C4-2B (cell line): ENCODE data around the gene SPTB.

Source experiments
- H3K27ac ChIP-seq: fragments of 450-650 bp; 2 replicates; pipeline ENCODE4 v1.5.1; 2017
- ZFX ChIP-seq: fragments of 450-650 bp; IDR thresholded peaks from 2 replicates; pipeline ENCODE4 v1.6.1; 2017
- TF ChIP-seq, protein P1 (sequence below): fragments of 450-650 bp; conservative IDR thresholded peaks from 2 replicates; pipeline ENCODE4 v1.5.1; 2017; ENCODE audit warnings: mild to moderate bottlenecking

SPTB gene

GRCh38 chr14:64760916-64761315, 118.8 kb downstream of the SPTB start:
- H3K27ac ChIP-seq, result no peak overlapping the region; the same call in 1 of the 2 replicates
- TF ChIP-seq ZFX, result no peak
- TF ChIP-seq, protein P1, sequence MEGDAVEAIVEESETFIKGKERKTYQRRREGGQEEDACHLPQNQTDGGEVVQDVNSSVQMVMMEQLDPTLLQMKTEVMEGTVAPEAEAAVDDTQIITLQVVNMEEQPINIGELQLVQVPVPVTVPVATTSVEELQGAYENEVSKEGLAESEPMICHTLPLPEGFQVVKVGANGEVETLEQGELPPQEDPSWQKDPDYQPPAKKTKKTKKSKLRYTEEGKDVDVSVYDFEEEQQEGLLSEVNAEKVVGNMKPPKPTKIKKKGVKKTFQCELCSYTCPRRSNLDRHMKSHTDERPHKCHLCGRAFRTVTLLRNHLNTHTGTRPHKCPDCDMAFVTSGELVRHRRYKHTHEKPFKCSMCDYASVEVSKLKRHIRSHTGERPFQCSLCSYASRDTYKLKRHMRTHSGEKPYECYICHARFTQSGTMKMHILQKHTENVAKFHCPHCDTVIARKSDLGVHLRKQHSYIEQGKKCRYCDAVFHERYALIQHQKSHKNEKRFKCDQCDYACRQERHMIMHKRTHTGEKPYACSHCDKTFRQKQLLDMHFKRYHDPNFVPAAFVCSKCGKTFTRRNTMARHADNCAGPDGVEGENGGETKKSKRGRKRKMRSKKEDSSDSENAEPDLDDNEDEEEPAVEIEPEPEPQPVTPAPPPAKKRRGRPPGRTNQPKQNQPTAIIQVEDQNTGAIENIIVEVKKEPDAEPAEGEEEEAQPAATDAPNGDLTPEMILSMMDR, result no peak

- TF ChIP-seq, protein P1, result peak; percentile 90
- no peak for TF ChIP-seq ZFX
- H3K27ac ChIP-seq, result no peak overlapping the region
Measured at GRCh38 chr14:64760146-64760755, 119.5 kb downstream of the SPTB start.

DNA sequence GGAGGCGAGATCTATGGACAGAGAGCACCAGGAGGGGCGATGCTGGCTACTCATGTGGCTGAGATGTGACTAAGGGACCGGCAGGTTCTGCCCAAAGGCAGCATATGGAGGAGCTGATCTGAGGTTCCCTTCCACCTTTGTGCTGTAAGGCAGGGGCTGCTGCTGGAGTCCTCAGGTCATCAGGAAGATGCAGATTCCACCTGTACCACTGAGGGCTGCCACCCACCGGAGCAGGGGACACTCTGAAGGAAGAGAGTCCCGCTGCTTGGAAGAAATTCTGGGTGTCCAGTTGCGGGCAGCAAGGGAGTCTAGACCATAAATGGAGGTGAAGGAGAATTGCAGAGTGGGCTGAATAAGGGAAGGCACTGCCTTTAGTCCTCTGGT, 120.2 kb downstream of the SPTB start:
- no peak for TF ChIP-seq ZFX
- TF ChIP-seq, protein P1, result no peak
- H3K27ac ChIP-seq, result no peak overlapping the region

DNA sequence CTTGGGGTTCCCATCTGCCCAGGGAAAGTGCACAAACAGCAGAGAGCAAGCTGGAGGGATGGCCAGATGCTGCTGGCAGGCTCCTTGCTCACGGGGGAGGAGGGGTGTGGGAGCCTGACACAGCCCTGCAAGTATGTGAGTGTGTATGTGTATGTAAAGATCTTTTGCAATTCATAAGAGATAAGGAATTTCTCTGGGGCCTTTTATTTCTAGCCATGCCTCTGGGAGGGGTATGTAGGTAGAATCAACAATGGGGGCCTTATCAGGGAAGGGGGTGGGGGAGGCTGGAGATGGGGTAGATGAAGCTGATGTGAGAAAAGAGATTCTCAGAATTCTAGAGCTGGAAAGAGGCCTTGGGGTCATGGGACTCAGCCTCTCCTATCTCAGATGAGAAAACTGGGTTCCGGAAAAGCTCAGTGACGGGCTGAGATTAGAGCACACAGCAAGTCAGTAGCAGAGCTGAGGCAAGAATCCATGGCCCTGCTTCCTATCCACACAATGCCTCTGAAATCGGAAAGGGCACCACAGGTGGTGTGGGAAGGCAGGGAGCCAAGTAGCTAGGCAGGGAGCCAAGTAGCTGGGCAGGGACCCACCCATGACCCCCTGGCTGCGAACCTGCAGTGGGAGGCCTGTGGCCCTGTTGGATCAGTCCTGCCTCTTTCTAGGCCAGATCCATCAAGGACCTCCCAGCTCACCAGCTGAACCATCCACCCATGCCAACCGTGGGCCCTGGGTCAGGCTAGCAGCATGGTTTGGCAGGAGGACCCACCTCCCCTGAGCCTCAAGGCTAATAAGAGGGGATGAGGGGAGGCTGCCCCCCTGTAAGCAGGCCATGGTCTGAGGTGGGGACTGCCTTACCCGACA, 120.8 kb downstream of the SPTB start:
- no peak for TF ChIP-seq ZFX
- TF ChIP-seq, protein P1, result no peak
- no peak overlapping the region for H3K27ac ChIP-seq

DNA sequence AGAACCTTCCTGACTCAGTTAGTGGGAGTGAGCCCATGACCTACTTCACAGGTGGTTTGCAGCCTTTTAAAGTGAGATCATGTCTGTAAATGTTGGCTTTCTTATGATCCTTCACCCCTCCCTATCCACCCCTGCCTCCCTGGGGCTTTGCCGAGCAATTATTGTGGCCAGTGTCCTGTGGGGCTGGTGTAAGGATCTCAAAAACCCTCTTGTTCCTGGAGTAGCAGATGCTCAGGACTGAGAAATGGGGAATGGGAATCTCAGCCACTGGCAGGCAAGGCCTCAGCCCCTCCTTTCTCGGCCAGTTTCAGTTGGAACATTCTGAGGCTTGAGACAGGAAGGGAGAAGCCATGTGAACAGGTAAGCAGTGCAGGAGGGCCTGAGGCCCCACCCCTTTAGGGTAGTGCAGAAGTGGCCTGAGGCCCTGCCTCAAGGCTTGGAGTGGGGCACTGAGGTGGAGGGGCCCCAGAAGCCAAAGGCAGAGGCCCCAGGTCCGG, 121.6 kb downstream of the SPTB start:
- no peak overlapping the region for H3K27ac ChIP-seq

DNA sequence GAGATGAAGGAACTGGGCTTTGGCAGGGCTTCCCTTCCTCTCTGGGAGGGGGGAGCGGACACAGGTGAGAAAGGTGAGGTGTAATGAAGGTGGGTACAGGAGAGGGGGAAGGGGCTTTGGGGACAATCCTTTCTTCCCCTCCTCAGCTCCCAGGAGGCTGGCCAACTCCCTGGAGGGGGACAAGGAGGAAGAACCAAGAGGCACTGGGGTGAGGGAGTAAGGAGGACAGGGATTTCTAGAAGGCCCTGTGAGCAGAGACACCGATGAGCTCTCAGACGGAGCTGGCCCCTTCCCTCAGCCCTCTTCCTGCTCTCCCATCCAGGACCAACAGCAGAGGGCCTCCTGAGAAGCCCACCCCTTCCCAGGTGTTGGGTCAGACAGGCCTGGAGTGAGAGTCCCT, 122.1 kb downstream of the SPTB start:
- TF ChIP-seq, protein P1, result no peak
- no peak for TF ChIP-seq ZFX
- no peak overlapping the region for H3K27ac ChIP-seq

More for the DNA sequence above, 121.6 kb downstream of the SPTB start:
- TF ChIP-seq, protein P1, result no peak
- TF ChIP-seq ZFX, result no peak

- H3K27ac ChIP-seq, result no peak overlapping the region
- TF ChIP-seq, protein P1, result no peak
- TF ChIP-seq ZFX, result no peak
Measured at GRCh38 chr14:64756712-64757111, 123.0 kb downstream of the SPTB start.
